Mesendoderm (in vitro differentiated cells): ENCODE measurements around the gene ARHGAP26.

ENCODE experiments used
- DNase-seq: peaks from one replicate; pipeline ENCODE4 v3.0.0; 2013
- H2AK5ac ChIP-seq: 2 replicates; pipeline ENCODE4 v1.6.1; 2013; ENCODE audit warnings: low read length, inconsistent platforms
- H2BK120ac ChIP-seq: 2 replicates; pipeline ENCODE4 v1.6.1; 2013; ENCODE audit warnings: low read depth, mild to moderate bottlenecking, low read length, moderate library complexity, mixed read lengths
- H2BK15ac ChIP-seq: replicated peaks from 2 replicates; pipeline ENCODE4 v1.6.1; 2013; ENCODE audit warnings: low read depth, mild to moderate bottlenecking, moderate library complexity
- H2BK5ac ChIP-seq: 2 replicates; pipeline ENCODE4 v1.6.1; 2013; ENCODE audit warnings: low read length, inconsistent platforms
- H3K18ac ChIP-seq: 2 replicates; pipeline ENCODE4 v1.6.1; 2013; ENCODE audit warnings: mild to moderate bottlenecking, low read length, mixed read lengths
- H3K23ac ChIP-seq: one replicate; pipeline ENCODE4 v1.6.1; 2013; ENCODE audit warnings: low read length
- H3K27ac ChIP-seq: 2 replicates; pipeline ENCODE4 v1.5.1; 2013; ENCODE audit warnings: low read depth, mild to moderate bottlenecking, inconsistent platforms, low read length, moderate library complexity
- H3K27me3 ChIP-seq: 2 replicates; pipeline ENCODE4 v1.6.1; 2013; ENCODE audit warnings: low read length, control low read depth, mild to moderate bottlenecking, inconsistent platforms; ENCODE audit not compliant: insufficient read depth, poor library complexity
- H3K36me3 ChIP-seq: 2 replicates; pipeline ENCODE4 v1.6.1; 2013; ENCODE audit warnings: low read length, inconsistent platforms; ENCODE audit not compliant: control insufficient read depth, insufficient read depth
- H3K4ac ChIP-seq: one replicate; pipeline ENCODE4 v1.6.1; 2013; ENCODE audit warnings: low read depth, mild to moderate bottlenecking, low read length, moderate library complexity
- H3K4me1 ChIP-seq: 2 replicates; pipeline ENCODE4 v1.6.1; 2013; ENCODE audit warnings: low read depth, low read length, inconsistent platforms; ENCODE audit not compliant: control insufficient read depth
- H3K4me2 ChIP-seq: 2 replicates; pipeline ENCODE4 v1.6.1; 2013; ENCODE audit warnings: low read length
- H3K4me3 ChIP-seq: 2 replicates; pipeline ENCODE4 v1.5.1; 2013; ENCODE audit warnings: mild to moderate bottlenecking, low read length
- H3K56ac ChIP-seq: one replicate; pipeline ENCODE4 v1.6.1; 2013; ENCODE audit warnings: low read length
- H3K79me1 ChIP-seq: 2 replicates; pipeline ENCODE4 v1.6.1; 2013; ENCODE audit warnings: low read length, inconsistent platforms
- H3K79me2 ChIP-seq: 2 replicates; pipeline ENCODE4 v1.6.1; 2013; ENCODE audit warnings: mild to moderate bottlenecking, low read length; ENCODE audit not compliant: control insufficient read depth, insufficient read depth
- H3K9ac ChIP-seq: 2 replicates; pipeline ENCODE4 v1.6.1; 2013; ENCODE audit warnings: low read length, inconsistent platforms
- H4K5ac ChIP-seq: one replicate; pipeline ENCODE4 v1.6.1; 2013; ENCODE audit warnings: low read length
- H4K8ac ChIP-seq: one replicate; pipeline ENCODE4 v1.6.1; 2013; ENCODE audit warnings: low read depth, mild to moderate bottlenecking, control low read depth, low read length, moderate library complexity
- WGBS: extraction: QIAGEN DNeasy Blood & Tissue Kit; methylation state at CpG from one replicate; pipeline ENCODE4 v1.1.7; 2013; ENCODE audit warnings: low lambda C conversion rate, missing lambda C conversion rate; ENCODE audit not compliant: insufficient coverage; ENCODE audit errors: extremely low coverage; 5-methylcytosine and 5-hydroxymethylcytosine counted together

ARHGAP26 gene

GRCh38 chr5:143231416-143231815 is 461.2 kb downstream of the ARHGAP26 start:
- H3K4me1 ChIP-seq, result no peaks in the 10 kb centered on the region
- WGBS, result no CpG with 5 or more reads among the region's 3 CpGs
- no peak overlapping the region for H2AK5ac ChIP-seq

DNA sequence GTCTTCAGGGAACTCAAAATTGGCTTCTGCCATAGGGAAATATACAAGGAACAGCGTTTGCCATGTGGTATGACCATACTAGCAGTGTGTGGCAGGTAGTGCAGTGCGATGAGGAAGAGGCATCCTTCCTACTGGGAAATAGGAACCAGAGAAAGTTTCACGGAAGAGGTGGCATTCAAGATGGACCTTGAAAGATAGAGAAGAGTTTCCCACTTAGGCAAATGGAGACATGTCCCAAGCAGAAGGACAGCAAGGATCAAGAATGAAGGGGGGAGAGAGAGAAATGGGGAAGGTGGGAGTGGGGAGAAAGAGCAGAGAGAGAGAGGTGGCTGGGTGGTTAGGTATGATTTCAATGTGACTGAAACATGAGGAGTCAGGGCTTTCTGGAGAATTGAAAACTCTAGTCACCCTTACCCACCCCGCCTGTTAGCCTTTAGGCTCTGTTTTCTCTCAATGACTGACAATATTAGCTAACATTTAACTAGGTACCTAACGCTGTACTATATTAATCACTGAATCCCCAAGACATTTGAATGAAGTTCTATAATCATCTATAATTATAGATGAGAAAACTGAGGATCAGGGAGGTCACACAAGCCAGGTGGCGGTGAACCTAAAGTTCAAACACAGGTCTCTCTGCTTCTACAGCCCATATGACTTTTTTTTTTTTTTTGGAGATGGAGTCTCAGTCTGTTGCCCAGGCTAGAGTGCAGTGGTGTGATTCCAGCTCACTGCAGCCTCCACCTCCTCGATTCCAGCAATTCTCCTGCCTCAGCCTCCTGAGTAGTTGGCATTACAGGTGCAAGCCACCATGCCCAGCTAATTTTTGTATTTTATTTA is 462.0 kb downstream of the ARHGAP26 start:
- no peak overlapping the region for H4K8ac ChIP-seq
- WGBS, result no CpG with 5 or more reads among the region's 7 CpGs
- H3K79me2 ChIP-seq, result no peaks in the 10 kb centered on the region
- H2BK5ac ChIP-seq, result no peak overlapping the region
- DNase-seq, result no peak
- H3K36me3 ChIP-seq, result no peaks in the 10 kb centered on the region
- H3K18ac ChIP-seq, result no peak overlapping the region
- no peaks in the 10 kb centered on the region for H3K79me1 ChIP-seq
- no peak overlapping the region for H3K4me3 ChIP-seq
- no peak overlapping the region for H2AK5ac ChIP-seq
- no peaks in the 10 kb centered on the region for H3K27me3 ChIP-seq
- H3K23ac ChIP-seq, result no peak overlapping the region
- H2BK120ac ChIP-seq, result no peak overlapping the region
- H3K4me2 ChIP-seq, result no peak overlapping the region
- no peaks in the 10 kb centered on the region for H3K4me1 ChIP-seq
- no peak overlapping the region for H2BK15ac ChIP-seq
- no peak overlapping the region for H3K56ac ChIP-seq
- H3K9ac ChIP-seq, result no peak overlapping the region
- H4K5ac ChIP-seq, result no peak overlapping the region
- no peak overlapping the region for H3K4ac ChIP-seq
- no peak overlapping the region for H3K27ac ChIP-seq

More at GRCh38 chr5:143231416-143231815, 461.2 kb downstream of the ARHGAP26 start:
- Histone ChIP-seq H4K8ac (no peak overlapping the region), H3K23ac (no peak overlapping the region), H4K5ac (no peak overlapping the region), H2BK5ac (no peak overlapping the region), H3K4ac (no peak overlapping the region), H3K79me1 (no peaks in the 10 kb centered on the region), H3K27ac (no peak overlapping the region), H3K27me3 (no peaks in the 10 kb centered on the region), H3K4me3 (no peak overlapping the region), H3K56ac (no peak overlapping the region), H3K36me3 (no peaks in the 10 kb centered on the region), H2BK15ac (no peak overlapping the region), H3K9ac (no peak overlapping the region), H3K18ac (no peak overlapping the region), H3K79me2 (no peaks in the 10 kb centered on the region), H3K4me2 (no peak overlapping the region), H2BK120ac (no peak overlapping the region)
- DNase-seq, result no peak

- no peak overlapping the region for H3K4me2 ChIP-seq
- H3K27ac ChIP-seq, result no peak overlapping the region
- WGBS, result no CpG with 5 or more reads among the region's 2 CpGs
These were observed 462.9 kb downstream of the ARHGAP26 start for GRCh38 chr5:143233031-143233430.

DNA sequence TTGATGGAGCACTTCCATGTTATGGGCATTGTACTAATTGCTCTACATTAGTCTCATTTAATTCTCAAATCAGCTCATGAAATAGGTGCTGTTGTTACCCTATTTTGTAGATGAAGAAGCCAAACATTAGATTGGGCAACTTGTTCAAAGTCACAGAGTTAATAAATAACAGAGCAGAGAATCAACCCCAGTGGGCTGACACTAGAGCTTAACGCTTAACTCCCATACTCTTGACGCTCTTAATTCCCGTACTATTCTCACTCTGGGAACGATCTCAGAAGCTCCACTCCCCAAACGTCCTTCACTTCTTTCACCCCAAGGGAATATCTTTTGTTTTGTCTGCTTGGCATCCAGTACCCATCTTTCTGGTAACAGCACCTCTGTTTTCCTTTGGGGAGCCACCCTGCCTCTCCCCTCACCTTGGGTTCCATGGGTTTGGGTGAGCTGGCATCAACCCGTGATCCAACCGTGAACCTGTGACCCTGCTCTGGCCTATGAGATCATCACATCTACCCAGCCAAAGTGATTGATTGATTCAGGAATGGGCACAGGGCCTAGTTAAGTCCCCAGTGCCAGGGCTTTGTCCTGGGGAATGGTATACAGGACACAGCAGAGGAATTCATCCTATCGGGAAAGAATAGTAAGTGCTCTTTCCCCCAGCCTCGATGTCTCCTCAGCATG is 464.1 kb downstream of the ARHGAP26 start:
- Histone ChIP-seq H4K8ac (no peak overlapping the region), H3K4me2 (no peak overlapping the region), H3K36me3 (no peaks in the 10 kb centered on the region), H2BK15ac (no peak overlapping the region), H3K27ac (no peak overlapping the region), H3K4me1 (no peaks in the 10 kb centered on the region), H3K27me3 (no peaks in the 10 kb centered on the region), H3K9ac (no peak overlapping the region), H3K56ac (no peak overlapping the region), H3K4me3 (no peak overlapping the region), H3K23ac (no peak overlapping the region), H2BK5ac (no peak overlapping the region), H3K4ac (no peak overlapping the region), H2BK120ac (no peak overlapping the region), H3K79me2 (no peaks in the 10 kb centered on the region), H2AK5ac (no peak overlapping the region), H4K5ac (no peak overlapping the region), H3K79me1 (no peaks in the 10 kb centered on the region), H3K18ac (no peak overlapping the region)
- no peak for DNase-seq
- WGBS, result no CpG with 5 or more reads among the region's 9 CpGs

More at GRCh38 chr5:143233031-143233430, 462.9 kb downstream of the ARHGAP26 start:
- H3K18ac ChIP-seq, result no peak overlapping the region
- no peaks in the 10 kb centered on the region for H3K79me1 ChIP-seq
- H2BK15ac ChIP-seq, result no peak overlapping the region
- no peak overlapping the region for H2BK5ac ChIP-seq
- H3K36me3 ChIP-seq, result no peaks in the 10 kb centered on the region
- H3K56ac ChIP-seq, result no peak overlapping the region
- no peak overlapping the region for H3K4ac ChIP-seq
- no peaks in the 10 kb centered on the region for H3K79me2 ChIP-seq
- H3K4me1 ChIP-seq, result no peaks in the 10 kb centered on the region
- DNase-seq, result no peak
- H3K27me3 ChIP-seq, result no peaks in the 10 kb centered on the region
- no peak overlapping the region for H2AK5ac ChIP-seq
- no peak overlapping the region for H3K9ac ChIP-seq
- H4K5ac ChIP-seq, result no peak overlapping the region
- no peak overlapping the region for H2BK120ac ChIP-seq
- no peak overlapping the region for H3K23ac ChIP-seq
- H3K4me3 ChIP-seq, result no peak overlapping the region
- H4K8ac ChIP-seq, result no peak overlapping the region

- Histone ChIP-seq H3K56ac (no peak overlapping the region), H2BK15ac (no peak overlapping the region), H4K8ac (no peak overlapping the region), H3K23ac (no peak overlapping the region), H3K79me2 (no peaks in the 10 kb centered on the region), H2AK5ac (no peak overlapping the region), H2BK120ac (no peak overlapping the region), H3K18ac (no peak overlapping the region), H3K9ac (no peak overlapping the region), H3K27ac (no peak overlapping the region), H3K27me3 (no peaks in the 10 kb centered on the region), H3K79me1 (no peaks in the 10 kb centered on the region), H2BK5ac (no peak overlapping the region), H3K4me3 (no peak overlapping the region), H3K36me3 (no peaks in the 10 kb centered on the region), H4K5ac (no peak overlapping the region), H3K4ac (no peak overlapping the region), H3K4me1 (peaks cover 2% of the 10 kb centered on the region), H3K4me2 (no peak overlapping the region)
- WGBS, result no CpG with 5 or more reads among the region's 3 CpGs
- DNase-seq, result no peak
These were observed 465.2 kb downstream of the ARHGAP26 start for GRCh38 chr5:143235423-143235822.
